Thyroid gland (tissue), 4 donors: ENCODE results near the gene CALD1.

Source experiments
- POLR2A ChIP-seq, 2 donors: fragments of 450-650 bp; IDR thresholded peaks; one replicate each; pipeline ENCODE4 v1.6.1; 2017; ENCODE audit warnings: antibody characterized with exemption in 2 of 2, mild to moderate bottlenecking in 2 of 2, moderate library complexity in 1 of 2
- TF ChIP-seq, protein P1 (sequence below), 6 experiments: fragments of 200-600 bp in 3 of 6; fragments of 450-650 bp in 3 of 6; sonication (generic) in 3 of 6; IDR thresholded peaks; one replicate each; pipeline ENCODE4 v1.5.1; 2016 to 2019; ENCODE audit warnings: antibody characterized with exemption in 6 of 6, mild to moderate bottlenecking in 2 of 6, inconsistent platforms in 1 of 6, moderate library complexity in 1 of 6

DNA sequence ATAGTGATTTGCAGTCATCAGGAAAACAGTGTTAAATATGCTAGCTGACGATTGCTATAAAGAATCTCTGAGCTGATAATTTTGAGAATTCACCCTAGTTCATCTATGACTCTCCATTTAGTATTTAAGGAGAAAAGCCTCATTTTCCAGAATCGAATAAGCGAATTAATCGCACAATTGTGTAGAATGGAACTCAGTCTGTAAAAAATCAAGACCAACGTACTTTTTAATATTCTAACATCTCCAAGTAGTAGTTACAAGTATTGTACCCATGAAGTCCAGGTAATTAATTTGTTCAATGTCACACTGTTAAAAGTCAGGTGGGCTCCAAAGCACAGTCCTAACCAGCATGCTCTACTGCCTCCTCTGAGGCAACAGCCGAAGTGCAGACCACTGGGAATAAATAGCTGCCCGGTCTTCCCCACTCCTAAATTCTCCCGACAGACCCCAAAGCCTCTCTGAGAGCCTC is 206.5 kb downstream of the CALD1 start:
- TF ChIP-seq, protein P1, sequence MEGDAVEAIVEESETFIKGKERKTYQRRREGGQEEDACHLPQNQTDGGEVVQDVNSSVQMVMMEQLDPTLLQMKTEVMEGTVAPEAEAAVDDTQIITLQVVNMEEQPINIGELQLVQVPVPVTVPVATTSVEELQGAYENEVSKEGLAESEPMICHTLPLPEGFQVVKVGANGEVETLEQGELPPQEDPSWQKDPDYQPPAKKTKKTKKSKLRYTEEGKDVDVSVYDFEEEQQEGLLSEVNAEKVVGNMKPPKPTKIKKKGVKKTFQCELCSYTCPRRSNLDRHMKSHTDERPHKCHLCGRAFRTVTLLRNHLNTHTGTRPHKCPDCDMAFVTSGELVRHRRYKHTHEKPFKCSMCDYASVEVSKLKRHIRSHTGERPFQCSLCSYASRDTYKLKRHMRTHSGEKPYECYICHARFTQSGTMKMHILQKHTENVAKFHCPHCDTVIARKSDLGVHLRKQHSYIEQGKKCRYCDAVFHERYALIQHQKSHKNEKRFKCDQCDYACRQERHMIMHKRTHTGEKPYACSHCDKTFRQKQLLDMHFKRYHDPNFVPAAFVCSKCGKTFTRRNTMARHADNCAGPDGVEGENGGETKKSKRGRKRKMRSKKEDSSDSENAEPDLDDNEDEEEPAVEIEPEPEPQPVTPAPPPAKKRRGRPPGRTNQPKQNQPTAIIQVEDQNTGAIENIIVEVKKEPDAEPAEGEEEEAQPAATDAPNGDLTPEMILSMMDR (IDR thresholded peaks at IDR 0.05) = no peak
- no peak for TF ChIP-seq POLR2A (IDR thresholded peaks at IDR 0.05)
